ENCODE results near the gene CD36.

Gene CD36

GRCh38 chr7:80603940-80604339 lies 34.5 kb upstream of the CD36 start:
- Histone ChIP-seq H3K27ac (no peak overlapping the region), H3K27me3 (ENCODE audit: insufficient read depth, low read depth) (no peaks in the 10 kb centered on the region), H3K36me3 (ENCODE audit: insufficient read depth) (no peaks in the 10 kb centered on the region), H3K9ac (no peak overlapping the region), H3K79me2 (ENCODE audit: insufficient read depth, low read depth) (no peaks in the 10 kb centered on the region), H3K4me1 (ENCODE audit: low read depth, poor library complexity, severe bottlenecking) (no peaks in the 10 kb centered on the region), H3K4me3 (IDR thresholded peaks at IDR 0.05; ENCODE audit: insufficient read depth, low read depth, low read length) (no peak overlapping the region), H3K4me2 (no peak overlapping the region), H2AFZ (ENCODE audit: low read depth) (no peak overlapping the region), H4K20me1 (ENCODE audit: insufficient read depth) (no peaks in the 10 kb centered on the region)
- no peak for TF ChIP-seq CTCF (conservative IDR thresholded peaks at IDR 0.05; ENCODE audit: low read depth, low read length)

GRCh38 chr7:80604436-80604835 lies 34.0 kb upstream of the CD36 start:
- Histone ChIP-seq H3K4me2 (no peak overlapping the region), H3K4me3 (IDR thresholded peaks at IDR 0.05; ENCODE audit: insufficient read depth, low read depth, low read length) (no peak overlapping the region), H3K9ac (no peak overlapping the region), H3K27me3 (ENCODE audit: insufficient read depth, low read depth) (no peaks in the 10 kb centered on the region), H3K79me2 (ENCODE audit: insufficient read depth, low read depth) (no peaks in the 10 kb centered on the region), H4K20me1 (ENCODE audit: insufficient read depth) (no peaks in the 10 kb centered on the region), H3K27ac (no peak overlapping the region), H2AFZ (ENCODE audit: low read depth) (no peak overlapping the region), H3K36me3 (ENCODE audit: insufficient read depth) (no peaks in the 10 kb centered on the region), H3K4me1 (ENCODE audit: low read depth, poor library complexity, severe bottlenecking) (no peaks in the 10 kb centered on the region)
- no peak for TF ChIP-seq CTCF (conservative IDR thresholded peaks at IDR 0.05; ENCODE audit: low read depth, low read length)

- no peak for TF ChIP-seq CTCF (conservative IDR thresholded peaks at IDR 0.05; ENCODE audit: low read depth, low read length)
- no peaks in the 10 kb centered on the region for H3K4me1 ChIP-seq (ENCODE audit: low read depth, poor library complexity, severe bottlenecking)
- H3K79me2 ChIP-seq (ENCODE audit: insufficient read depth, low read depth): no peaks in the 10 kb centered on the region
- no peak overlapping the region; the same call in 1 of the 2 replicates for H3K9ac ChIP-seq
- no peak overlapping the region for H3K4me2 ChIP-seq
- no peaks in the 10 kb centered on the region for H4K20me1 ChIP-seq (ENCODE audit: insufficient read depth)
- H3K36me3 ChIP-seq (ENCODE audit: insufficient read depth): no peaks in the 10 kb centered on the region
- H3K27ac ChIP-seq: no peak overlapping the region
- H2AFZ ChIP-seq (ENCODE audit: low read depth): no peak overlapping the region
- no peak overlapping the region for H3K4me3 ChIP-seq (IDR thresholded peaks at IDR 0.05; ENCODE audit: insufficient read depth, low read depth, low read length)
- no peaks in the 10 kb centered on the region for H3K27me3 ChIP-seq (ENCODE audit: insufficient read depth, low read depth)
Measured at GRCh38 chr7:80607136-80607535, 31.3 kb upstream of the CD36 start.

GRCh38 chr7:80608336-80608735 lies 30.1 kb upstream of the CD36 start:
- Histone ChIP-seq H3K9ac (no peak overlapping the region), H2AFZ (ENCODE audit: low read depth) (no peak overlapping the region), H3K27ac (no peak overlapping the region), H3K4me1 (ENCODE audit: low read depth, poor library complexity, severe bottlenecking) (no peaks in the 10 kb centered on the region), H3K4me3 (IDR thresholded peaks at IDR 0.05; ENCODE audit: insufficient read depth, low read depth, low read length) (no peak overlapping the region), H3K27me3 (ENCODE audit: insufficient read depth, low read depth) (no peaks in the 10 kb centered on the region), H3K79me2 (ENCODE audit: insufficient read depth, low read depth) (no peaks in the 10 kb centered on the region), H3K36me3 (ENCODE audit: insufficient read depth) (no peaks in the 10 kb centered on the region), H4K20me1 (ENCODE audit: insufficient read depth) (no peaks in the 10 kb centered on the region), H3K4me2 (no peak overlapping the region)
- TF ChIP-seq CTCF (conservative IDR thresholded peaks at IDR 0.05; ENCODE audit: low read depth, low read length): no peak

Data from KMS-11 (cell line).